Endothelial cell of umbilical vein (primary cell): ENCODE results near the gene TNS2. TPM values are rescaled to one million over a fixed set of nuclear protein-coding genes. Genes with fewer than 3 reads are reported as not detected.
A peak's percentile ranks its signal among the peaks of the same experiment; 100 is the strongest.

ENCODE experiments used
- BruUV-seq: library from RNA; stranded (reverse); fragments of 400-500 nt; replicated peaks from 2 replicates; lab custom pipeline; 2021; lab: Mats Ljungman, UMichigan
- CTCF ChIA-PET: fragments of 300-600, 350-600 bp; sonication (Branson Sonifier 250); formaldehyde crosslinking; loops from one replicate; lab custom pipeline; 2021; ENCODE audit warnings: antibody characterized with exemption, inconsistent platforms; lab: Charles Lee
- POLR2A ChIA-PET: fragments of 300-600, 350-600 bp; sonication (Branson Sonifier 250); formaldehyde crosslinking; loops from one replicate; lab custom pipeline; 2021; ENCODE audit warnings: antibody characterized with exemption, inconsistent platforms; lab: Charles Lee
- DNase-seq: peaks from one replicate; pipeline ENCODE4 v3.0.0-alpha.2; 2011; ENCODE audit warnings: low read depth, low spot score
- FAIRE-seq: peaks from 2 replicates; lab custom pipeline; 2011; peaks lifted over from hg19 to GRCh38; lab: Jason Lieb, UNC
- H2AFZ ChIP-seq: 2 replicates; pipeline ENCODE4 v1.6.0; 2012; ENCODE audit warnings: low read depth, low read length, control low read depth, inconsistent platforms
- H3K27ac ChIP-seq: 2 replicates; pipeline ENCODE4 v1.5.1; 2011; ENCODE audit warnings: low read depth, mild to moderate bottlenecking, control low read depth, low read length, moderate library complexity; ENCODE audit not compliant: insufficient read depth
- H3K27me3 ChIP-seq, 2 experiments: 2 replicates each; pipeline versions ENCODE4 v1.6.0 to v1.6.1; 2011; ENCODE audit warnings: low read length in 2 of 2, mixed read lengths in 1 of 2; ENCODE audit not compliant: control insufficient read depth in 2 of 2, insufficient read depth in 2 of 2
- H3K36me3 ChIP-seq, 2 experiments: 2 replicates in 1 of 2; 3 replicates in 1 of 2; pipeline ENCODE4 v1.5.1; 2011; ENCODE audit warnings: low read length in 2 of 2, mild to moderate bottlenecking in 1 of 2, moderate library complexity in 1 of 2; ENCODE audit not compliant: control insufficient read depth in 2 of 2, insufficient read depth in 2 of 2; ENCODE audit errors: extremely low read depth in 1 of 2
- H3K4me1 ChIP-seq: 3 replicates; pipeline ENCODE4 v1.5.1; 2011; ENCODE audit warnings: mild to moderate bottlenecking, low read length; ENCODE audit not compliant: control insufficient read depth, insufficient read depth; ENCODE audit errors: extremely low read depth
- H3K4me2 ChIP-seq: 2 replicates; pipeline ENCODE4 v1.6.1; 2011; ENCODE audit warnings: low read length, control low read depth, mixed read lengths; ENCODE audit not compliant: insufficient read depth
- H3K4me3 ChIP-seq, 3 experiments: fragments of 200-600 bp in 1 of 3; sonication (generic), shearing (Covaris generic) in 1 of 3; replicated peaks in 1 of 3; 2 replicates each; pipeline ENCODE4 v1.5.1; 2011 to 2016; ENCODE audit warnings: control low read depth in 3 of 3, low read length in 3 of 3, mild to moderate bottlenecking in 2 of 3, inconsistent platforms in 1 of 3, low read depth in 1 of 3, moderate library complexity in 1 of 3; ENCODE audit not compliant: insufficient read depth in 1 of 3
- H3K79me2 ChIP-seq: 2 replicates; pipeline ENCODE4 v1.6.0; 2012; ENCODE audit warnings: low read length, inconsistent platforms; ENCODE audit not compliant: control insufficient read depth, insufficient read depth
- H3K9ac ChIP-seq: replicated peaks from 2 replicates; pipeline ENCODE3; 2011; ENCODE audit warnings: low read length, control low read depth; ENCODE audit not compliant: insufficient read depth; ENCODE audit errors: extremely low read depth
- H3K9me1 ChIP-seq: replicated peaks from 3 replicates; pipeline ENCODE4 v1.6.0; 2011; ENCODE audit warnings: mild to moderate bottlenecking, low read length; ENCODE audit not compliant: control insufficient read depth, insufficient read depth; ENCODE audit errors: extremely low read depth
- H3K9me3 ChIP-seq: replicated peaks from 2 replicates; pipeline ENCODE4 v1.5.1; 2012; ENCODE audit warnings: low read length, inconsistent platforms; ENCODE audit not compliant: control insufficient read depth, insufficient read depth
- H4K20me1 ChIP-seq: replicated peaks from 2 replicates; pipeline ENCODE3; 2011; ENCODE audit warnings: mild to moderate bottlenecking, low read length; ENCODE audit not compliant: control insufficient read depth, insufficient read depth; ENCODE audit errors: extremely low read depth
- GATA2 ChIP-seq: IDR thresholded peaks from 2 replicates; pipeline ENCODE4 v1.7.0; 2011; ENCODE audit warnings: low read depth, mild to moderate bottlenecking, moderate library complexity, mixed read lengths, low read length; ENCODE audit not compliant: insufficient read length, insufficient read depth
- JUN ChIP-seq: IDR thresholded peaks from 2 replicates; pipeline ENCODE4 v1.6.1; 2011; ENCODE audit warnings: borderline replicate concordance, low read depth; ENCODE audit not compliant: insufficient read length, insufficient read depth
- MAX ChIP-seq: IDR thresholded peaks from 2 replicates; pipeline ENCODE4 v1.6.1; 2011; ENCODE audit not compliant: insufficient read depth, insufficient read length
- POLR2AphosphoS5 ChIP-seq: IDR thresholded peaks from 2 replicates; pipeline ENCODE4 v1.6.1; 2012; ENCODE audit warnings: low read depth, mild to moderate bottlenecking, control low read depth, low read length, moderate library complexity; ENCODE audit not compliant: insufficient read depth
- dilution Hi-C: fragments of 300-500 bp; cut with MboI; formaldehyde crosslinking; loops from one replicate; pipeline ENCODE4 v1.15.0; 2019; ENCODE audit warnings: low sequenced_read_pairs; ENCODE audit not compliant: extremely low pct_ligation_motif_present
- intact Hi-C: fragments of 100-400 bp; cut with micrococcal nuclease; formaldehyde crosslinking; loops from one replicate; pipeline ENCODE4 v1.10.0; 2022
- polyA plus RNA-seq, 4 experiments: library from polyadenylated mRNA; depleted of rRNA in 3 of 4; stranded (reverse) in 3 of 4; unstranded in 1 of 4; fragments of >200 nt; gene quantifications; 2 replicates each; pipeline versions ENCODE4 v1.2.1 to v1.2.3, GENCODE V29; 2011 to 2012; ENCODE audit warnings: missing spikeins in 1 of 4
- total RNA-seq: library from RNA; stranded (reverse); gene quantifications from 2 replicates; pipeline ENCODE4 v1.2.3, GENCODE V29; 2021
- TF ChIP-seq, protein P1 (sequence below), 2 donors: IDR thresholded peaks; 1 replicate in 1 of 2; 2 replicates in 1 of 2; pipeline ENCODE4 v1.5.1; 2011; ENCODE audit warnings: low read length in 2 of 2, mild to moderate bottlenecking in 2 of 2, moderate library complexity in 2 of 2, control low read depth in 1 of 2, inconsistent platforms in 1 of 2, low read depth in 1 of 2; ENCODE audit not compliant: insufficient read depth in 1 of 2; ENCODE audit errors: extremely low read depth in 1 of 2

The TNS2 gene
- total and polyA plus RNA-seq, 2 donors (not counting 3 experiments of a cell fraction or from before 2014, with no cell fraction given) = 84.5 to 106 TPM

GRCh38 chr12:53048780-53049401 lies 974 bp upstream of the TNS2 start:
- TF ChIP-seq GATA2 (no peak), POLR2AphosphoS5 (peak; percentile 9)
- ChIA-PET POLR2A (interaction anchor here (0.6 to 1.0 kb wide), 2 partner anchors 30 to 212 kb away, joined by 3 read pairs; partner anchors contain the start of gene SPRYD3), CTCF (interaction anchor here (2.9 to 4.5 kb wide), 3 partner anchors 11 to 50 kb away, joined by 24 to 45 read pairs (median 40); no protein-coding TSS in a partner anchor)
- peak overlapping the region; percentile 60 for H3K27ac ChIP-seq
- peak overlapping the region; percentile 3 for H3K9ac ChIP-seq
- H3K9me1 ChIP-seq = no peaks in the 10 kb centered on the region
- intact Hi-C loops = loop anchor here (1.0 kb wide), 1 partner anchor 11 kb away; no protein-coding TSS in a partner anchor
- no peaks in the 10 kb centered on the region for H4K20me1 ChIP-seq
- BruUV-seq = no TSS peak
- peaks cover 64% of the 10 kb centered on the region for H3K4me1 ChIP-seq
- peaks cover 15% of the 10 kb centered on the region for H3K79me2 ChIP-seq
- FAIRE-seq = no peak
- no peaks in the 10 kb centered on the region for H3K27me3 ChIP-seq
- dilution Hi-C loops = no loop called here
- H3K4me3 ChIP-seq = peak overlapping the region in 2 of 3 experiments; percentile 68 to 78
- no peaks in the 10 kb centered on the region for H3K9me3 ChIP-seq
- peak overlapping the region; percentile 85 for H3K4me2 ChIP-seq
- peak; percentile 52 for DNase-seq
- no peaks in the 10 kb centered on the region for H3K36me3 ChIP-seq
- no peak overlapping the region for H2AFZ ChIP-seq

GRCh38 chr12:53050426-53051057 lies 677 bp downstream of the TNS2 start:
- Histone ChIP-seq H3K9ac (peak overlapping the region; percentile 52), H3K36me3 (peaks cover 0 to 5% of the 10 kb centered on the region in 2 experiments), H3K9me3 (no peaks in the 10 kb centered on the region), H3K27ac (peak overlapping the region; percentile 60), H3K4me3 (peak overlapping the region; percentile 13 to 78 (median 68)), H3K4me1 (peaks cover 68% of the 10 kb centered on the region), H3K4me2 (peak overlapping the region; percentile 85), H3K9me1 (no peaks in the 10 kb centered on the region), H4K20me1 (no peaks in the 10 kb centered on the region), H3K79me2 (peaks cover 15% of the 10 kb centered on the region), H3K27me3 (no peaks in the 10 kb centered on the region), H2AFZ (no peak overlapping the region)
- peak; percentile 54 for FAIRE-seq
- TF ChIP-seq GATA2 (no peak), JUN (no peak), MAX (no peak)
- TF ChIP-seq, protein P1, sequence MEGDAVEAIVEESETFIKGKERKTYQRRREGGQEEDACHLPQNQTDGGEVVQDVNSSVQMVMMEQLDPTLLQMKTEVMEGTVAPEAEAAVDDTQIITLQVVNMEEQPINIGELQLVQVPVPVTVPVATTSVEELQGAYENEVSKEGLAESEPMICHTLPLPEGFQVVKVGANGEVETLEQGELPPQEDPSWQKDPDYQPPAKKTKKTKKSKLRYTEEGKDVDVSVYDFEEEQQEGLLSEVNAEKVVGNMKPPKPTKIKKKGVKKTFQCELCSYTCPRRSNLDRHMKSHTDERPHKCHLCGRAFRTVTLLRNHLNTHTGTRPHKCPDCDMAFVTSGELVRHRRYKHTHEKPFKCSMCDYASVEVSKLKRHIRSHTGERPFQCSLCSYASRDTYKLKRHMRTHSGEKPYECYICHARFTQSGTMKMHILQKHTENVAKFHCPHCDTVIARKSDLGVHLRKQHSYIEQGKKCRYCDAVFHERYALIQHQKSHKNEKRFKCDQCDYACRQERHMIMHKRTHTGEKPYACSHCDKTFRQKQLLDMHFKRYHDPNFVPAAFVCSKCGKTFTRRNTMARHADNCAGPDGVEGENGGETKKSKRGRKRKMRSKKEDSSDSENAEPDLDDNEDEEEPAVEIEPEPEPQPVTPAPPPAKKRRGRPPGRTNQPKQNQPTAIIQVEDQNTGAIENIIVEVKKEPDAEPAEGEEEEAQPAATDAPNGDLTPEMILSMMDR (IDR thresholded peaks at IDR 0.05; ENCODE audit: extremely low read depth in 1 of 2, insufficient read depth in 1 of 2, low read depth in 1 of 2, low read length in 2 of 2) = no peak
- BruUV-seq = no TSS peak
- dilution Hi-C loops (no loop called here), intact Hi-C loops (loop anchor here (1.0 to 5.0 kb wide), 2 partner anchors 11 to 47 kb away; partner anchors contain the start of gene IGFBP6)
- peak; percentile 28 for DNase-seq
- CTCF ChIA-PET = interaction anchor here (2.0 to 5.2 kb wide), 2 partner anchors 13 to 16 kb away, joined by 15 to 79 read pairs; no protein-coding TSS in a partner anchor
- POLR2A ChIA-PET = interaction anchor here (0.6 kb wide), 1 partner anchor 141 kb away, joined by 3 read pairs; no protein-coding TSS in a partner anchor
